HG03460 (cell line): ENCODE results near the gene ZNF865.

Source experiments
- ATAC-seq: cut with Tn5 transposase; IDR thresholded peaks from one replicate; pipeline ENCODE4 v1.9.1; 2021; ENCODE audit not compliant: unreplicated experiment

ZNF865 gene

GRCh38 chr19:55586976-55587668, 18.3 kb upstream of the ZNF865 start:
- peak; percentile 77 for ATAC-seq

GRCh38 chr19:55588738-55589137, 16.7 kb upstream of the ZNF865 start:
- no peak for ATAC-seq

- no peak for ATAC-seq
Measured at GRCh38 chr19:55590109-55590508, 15.3 kb upstream of the ZNF865 start.

- no peak for ATAC-seq
Measured at GRCh38 chr19:55590617-55591016, 14.8 kb upstream of the ZNF865 start.

GRCh38 chr19:55591555-55591954, 13.9 kb upstream of the ZNF865 start:
- ATAC-seq = no peak

- ATAC-seq = no peak
Measured at GRCh38 chr19:55592391-55593090, 12.9 kb upstream of the ZNF865 start.

GRCh38 chr19:55593096-55593772, 12.2 kb upstream of the ZNF865 start:
- no peak for ATAC-seq

GRCh38 chr19:55594996-55595545, 10.4 kb upstream of the ZNF865 start:
- no peak for ATAC-seq

GRCh38 chr19:55596304-55596703, 9.1 kb upstream of the ZNF865 start:
- ATAC-seq = no peak

- ATAC-seq = no peak
Measured at GRCh38 chr19:55597501-55597921, 7.9 kb upstream of the ZNF865 start.

- no peak for ATAC-seq
Measured at GRCh38 chr19:55598034-55598433, 7.4 kb upstream of the ZNF865 start.

- ATAC-seq = peak; percentile 45
Measured at GRCh38 chr19:55598719-55599467, 6.6 kb upstream of the ZNF865 start.

- ATAC-seq = peak; percentile 44
Measured at GRCh38 chr19:55599468-55599841, 6.0 kb upstream of the ZNF865 start, which contains the start of gene FIZ1. FIZ1 (minus strand) TSS chr19:55599517; CDS start chr19:55597865, 1,652 bp downstream.

- peak; percentile 42 for ATAC-seq
Measured at GRCh38 chr19:55599842-55600661, 5.4 kb upstream of the ZNF865 start, which contains the start of gene ZNF524. ZNF524 (plus strand) TSS chr19:55600288; CDS start chr19:55602113, 1,825 bp downstream.

- ATAC-seq = no peak
Measured at GRCh38 chr19:55600662-55601028, 4.8 kb upstream of the ZNF865 start.

- ATAC-seq = no peak
Measured at GRCh38 chr19:55601084-55601483, 4.4 kb upstream of the ZNF865 start.

- no peak for ATAC-seq
Measured at GRCh38 chr19:55602104-55603001, 3.1 kb upstream of the ZNF865 start.

GRCh38 chr19:55603115-55603514, 2.3 kb upstream of the ZNF865 start:
- no peak for ATAC-seq
